ENCODE results near the gene KCNK10. TPM values are rescaled to one million over a fixed set of nuclear protein-coding genes. Genes with fewer than 3 reads are reported as not detected.

KCNK10 gene
- total and polyA plus RNA-seq, 2 donors (not counting 1 experiment from before 2014, with no cell fraction given) = 0.20 TPM; not detected in 1

GRCh38 chr14:88258021-88258420 lies 65.0 kb downstream of the KCNK10 start:
- TF ChIP-seq EZH2 (IDR thresholded peaks at IDR 0.05; ENCODE audit: borderline replicate concordance, insufficient read depth, low read depth, low read length, poor library complexity, severe bottlenecking) (no peak), CTCF (IDR thresholded peaks at IDR 0.05) (no peak)
- Histone ChIP-seq H3K9me3 (ENCODE audit: control extremely low read depth in 1 of 3, control insufficient read depth in 2 of 3, insufficient read depth in 1 of 3, low read length in 2 of 3) (peaks cover 0 to 5% (median 0%) of the 10 kb centered on the region in 3 donors), H3K27me3 (replicated peaks in 1 of 4; ENCODE audit: control extremely low read depth in 1 of 4, control insufficient read depth in 3 of 4, insufficient read depth in 4 of 4, low read length in 3 of 4) (peaks cover 0 to 5% (median 0%) of the 10 kb centered on the region in 4 experiments), H3K27ac (ENCODE audit: low read length in 2 of 2) (no peak overlapping the region), H2AFZ (ENCODE audit: insufficient read depth, low read depth, low read length, poor library complexity, severe bottlenecking) (no peak overlapping the region), H3K4me2 (replicated peaks; ENCODE audit: low read depth, low read length, poor library complexity, severe bottlenecking) (no peak overlapping the region), H3K4me3 (ENCODE audit: control extremely low read depth in 1 of 5, extremely low read depth in 1 of 5, insufficient read depth in 1 of 5, low read depth in 2 of 5, low read length in 4 of 5) (no peak overlapping the region), H3K79me2 (ENCODE audit: control insufficient read depth, insufficient read depth, low read length) (no peaks in the 10 kb centered on the region), H4K20me1 (ENCODE audit: control insufficient read depth, insufficient read depth, low read length, poor library complexity, severe bottlenecking) (no peaks in the 10 kb centered on the region), H3K9ac (ENCODE audit: low read length) (no peak overlapping the region), H3K4me1 (ENCODE audit: control insufficient read depth in 2 of 2, insufficient read depth in 2 of 2, low read length in 2 of 2) (no peaks in the 10 kb centered on the region), H3K36me3 (replicated peaks in 1 of 2; ENCODE audit: control extremely low read depth in 1 of 2, control insufficient read depth in 1 of 2, extremely low read depth in 1 of 2, insufficient read depth in 2 of 2, low read length in 1 of 2) (no peaks in the 10 kb centered on the region)
- Mint-ChIP-seq H3K27ac (no peak overlapping the region), H3K9me3 (ENCODE audit: insufficient read depth) (no peaks in the 10 kb centered on the region), H3K4me3 (no peak overlapping the region), H3K27me3 (peaks cover 27% of the 10 kb centered on the region), H3K4me1 (no peaks in the 10 kb centered on the region)
- ChIA-PET POLR2A (no interaction called here), CTCF (interaction anchor here (1.3 kb wide), 1 partner anchor 69 kb away, joined by 3 read pairs; no protein-coding TSS in a partner anchor)
- WGBS (ENCODE audit: insufficient coverage) = 100% methylated on average over 1 of the region's 4 CpGs
- intact Hi-C loops (cut with micrococcal nuclease) = no loop called here
- ATAC-seq (ENCODE audit: low read depth) = no peak
- no peak for DNase-seq

GRCh38 chr14:88256997-88257950 lies 65.8 kb downstream of the KCNK10 start:
- Histone ChIP-seq H3K36me3 (replicated peaks in 1 of 2; ENCODE audit: control extremely low read depth in 1 of 2, control insufficient read depth in 1 of 2, extremely low read depth in 1 of 2, insufficient read depth in 2 of 2, low read length in 1 of 2) (no peaks in the 10 kb centered on the region), H3K4me2 (replicated peaks; ENCODE audit: low read depth, low read length, poor library complexity, severe bottlenecking) (no peak overlapping the region), H3K4me3 (ENCODE audit: control extremely low read depth in 1 of 5, extremely low read depth in 1 of 5, insufficient read depth in 1 of 5, low read depth in 2 of 5, low read length in 4 of 5) (no peak overlapping the region), H3K9ac (ENCODE audit: low read length) (no peak overlapping the region), H2AFZ (ENCODE audit: insufficient read depth, low read depth, low read length, poor library complexity, severe bottlenecking) (no peak overlapping the region), H3K79me2 (ENCODE audit: control insufficient read depth, insufficient read depth, low read length) (no peaks in the 10 kb centered on the region), H3K27ac (ENCODE audit: low read length in 2 of 2) (no peak overlapping the region), H3K4me1 (ENCODE audit: control insufficient read depth in 2 of 2, insufficient read depth in 2 of 2, low read length in 2 of 2) (no peaks in the 10 kb centered on the region), H3K9me3 (ENCODE audit: control extremely low read depth in 1 of 3, control insufficient read depth in 2 of 3, insufficient read depth in 1 of 3, low read length in 2 of 3) (peaks cover 0 to 5% (median 0%) of the 10 kb centered on the region in 3 donors), H3K27me3 (replicated peaks in 1 of 4; ENCODE audit: control extremely low read depth in 1 of 4, control insufficient read depth in 3 of 4, insufficient read depth in 4 of 4, low read length in 3 of 4) (peaks cover 0 to 1% (median 0%) of the 10 kb centered on the region in 4 experiments), H4K20me1 (ENCODE audit: control insufficient read depth, insufficient read depth, low read length, poor library complexity, severe bottlenecking) (no peaks in the 10 kb centered on the region)
- ATAC-seq (ENCODE audit: low read depth) = no peak
- Mint-ChIP-seq H3K4me3 (no peak overlapping the region), H3K27me3 (peaks cover 20% of the 10 kb centered on the region), H3K4me1 (no peaks in the 10 kb centered on the region), H3K9me3 (ENCODE audit: insufficient read depth) (no peaks in the 10 kb centered on the region), H3K27ac (no peak overlapping the region)
- ChIA-PET POLR2A (no interaction called here), CTCF (interaction anchor here (1.3 kb wide), 1 partner anchor 68 kb away, joined by 3 read pairs; no protein-coding TSS in a partner anchor)
- no peak for DNase-seq
- WGBS (ENCODE audit: insufficient coverage) = 54% methylated on average over 6 of the region's 9 CpGs
- intact Hi-C loops (cut with micrococcal nuclease) = no loop called here
- TF ChIP-seq CTCF (IDR thresholded peaks at IDR 0.05) = no peak
- no peak for TF ChIP-seq EZH2 (IDR thresholded peaks at IDR 0.05; ENCODE audit: borderline replicate concordance, insufficient read depth, low read depth, low read length, poor library complexity, severe bottlenecking)
